HG02571 (cell line): ENCODE results near the gene PLEKHG3.

Experiments
- ATAC-seq: cut with Tn5 transposase; IDR thresholded peaks from one replicate; pipeline ENCODE4 v1.9.1; 2021; ENCODE audit warnings: mild to moderate bottlenecking, moderate library complexity; ENCODE audit not compliant: unreplicated experiment

PLEKHG3 gene

GRCh38 chr14:64777461-64777860 lies 73.2 kb downstream of the PLEKHG3 start:
- no peak for ATAC-seq

GRCh38 chr14:64778104-64778754 lies 74.0 kb downstream of the PLEKHG3 start:
- ATAC-seq: no peak

GRCh38 chr14:64779472-64779871 lies 75.2 kb downstream of the PLEKHG3 start:
- no peak for ATAC-seq

- no peak for ATAC-seq
Observed at GRCh38 chr14:64782196-64782595, 78.0 kb downstream of the PLEKHG3 start.

GRCh38 chr14:64784006-64784405 lies 79.8 kb downstream of the PLEKHG3 start:
- no peak for ATAC-seq

- no peak for ATAC-seq
Observed at GRCh38 chr14:64786296-64787149, 82.3 kb downstream of the PLEKHG3 start.

- ATAC-seq: no peak
Observed at GRCh38 chr14:64787619-64788018, 83.4 kb downstream of the PLEKHG3 start.

- no peak for ATAC-seq
Observed at GRCh38 chr14:64788706-64789105, 84.5 kb downstream of the PLEKHG3 start.

- ATAC-seq: no peak
Observed at GRCh38 chr14:64789696-64790095, 85.5 kb downstream of the PLEKHG3 start.

- ATAC-seq: no peak
Observed at GRCh38 chr14:64790478-64790877, 86.3 kb downstream of the PLEKHG3 start.

- ATAC-seq: no peak
Observed at GRCh38 chr14:64792231-64792630, 88.0 kb downstream of the PLEKHG3 start.

- no peak for ATAC-seq
Observed at GRCh38 chr14:64792871-64793560, 88.8 kb downstream of the PLEKHG3 start.

- ATAC-seq: no peak
Observed at GRCh38 chr14:64795211-64795610, 91.0 kb downstream of the PLEKHG3 start.

GRCh38 chr14:64795921-64796320 lies 91.7 kb downstream of the PLEKHG3 start:
- no peak for ATAC-seq

- no peak for ATAC-seq
Observed at GRCh38 chr14:64796369-64796768, 92.1 kb downstream of the PLEKHG3 start.

- no peak for ATAC-seq
Observed at GRCh38 chr14:64799555-64799954, 95.3 kb downstream of the PLEKHG3 start.
